Measurements from ENCODE around the gene ARID5B.

Gene ARID5B

GRCh38 chr10:61989995-61990760, 88.7 kb downstream of the ARID5B start:
- no peak for DNase-seq (ENCODE audit: low spot score)

- DNase-seq (ENCODE audit: low spot score) = no peak
These were observed 89.2 kb downstream of the ARID5B start for GRCh38 chr10:61990761-61991135.

DNA sequence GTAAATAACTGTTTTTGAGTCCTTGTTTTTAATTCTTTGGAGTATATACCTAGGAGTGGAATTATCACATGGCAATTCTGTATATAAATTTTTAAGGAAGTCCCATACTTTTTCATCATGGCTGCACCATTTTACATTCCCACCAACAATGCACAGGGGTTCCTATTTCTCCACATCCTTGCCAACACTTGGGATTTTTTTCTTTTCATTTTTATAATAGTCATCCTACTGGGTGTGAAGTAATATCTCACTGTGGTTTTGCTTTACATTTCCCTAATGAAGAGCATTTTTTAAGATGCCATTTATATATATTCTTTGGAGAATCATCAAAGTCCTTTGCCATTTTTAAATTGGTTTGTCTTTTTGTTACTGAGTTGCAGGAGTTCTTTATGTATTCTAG, 89.7 kb downstream of the ARID5B start:
- no peak for DNase-seq (ENCODE audit: low spot score)

- DNase-seq (ENCODE audit: low spot score) = no peak
These were observed 90.6 kb downstream of the ARID5B start for GRCh38 chr10:61992059-61992460.

DNA sequence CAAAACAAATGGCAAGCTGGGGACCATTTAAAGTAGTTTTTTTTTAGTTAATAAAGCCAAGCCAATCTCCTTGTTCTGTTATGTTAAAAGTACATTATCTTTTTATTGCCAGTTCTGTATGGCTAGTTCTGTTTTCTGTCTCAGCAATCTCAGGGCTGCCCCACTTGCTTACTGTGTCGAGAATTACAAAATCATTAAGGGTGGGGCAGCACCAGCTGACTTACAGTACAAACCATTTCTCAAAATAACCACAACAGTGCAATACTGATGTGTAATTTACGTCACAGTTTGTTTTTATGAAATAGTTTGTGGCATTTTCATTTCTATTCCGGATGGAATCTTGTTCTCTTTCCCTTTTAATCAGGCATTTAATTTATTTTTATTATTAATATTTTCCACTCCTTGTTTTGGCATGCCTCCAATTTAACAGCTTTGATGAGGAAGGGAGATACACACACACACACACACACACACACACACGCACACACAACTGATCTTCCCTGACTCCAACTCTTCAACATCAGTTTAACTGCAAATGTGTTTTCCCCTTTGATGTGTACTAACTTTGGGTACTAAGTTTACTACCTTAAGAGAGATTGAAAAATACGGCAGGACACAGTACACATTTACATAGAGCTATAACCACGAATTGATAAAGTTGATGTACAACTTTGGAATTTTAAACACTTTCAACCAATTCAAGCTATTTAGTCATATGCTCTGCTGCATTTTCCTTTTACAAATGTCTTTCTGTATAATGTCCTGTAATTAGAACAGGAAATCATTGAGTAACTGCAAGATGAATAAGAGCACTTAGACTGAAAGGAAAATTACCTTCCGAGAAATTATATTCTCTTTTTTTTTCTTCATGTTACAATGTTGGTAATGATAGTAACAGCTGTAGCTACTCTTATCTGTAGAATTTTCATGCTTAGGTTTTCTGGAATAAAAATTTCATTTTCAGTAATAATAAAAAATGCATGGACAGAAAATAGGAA, 91.5 kb downstream of the ARID5B start:
- DNase-seq (ENCODE audit: low spot score) = peak; percentile 66

DNA sequence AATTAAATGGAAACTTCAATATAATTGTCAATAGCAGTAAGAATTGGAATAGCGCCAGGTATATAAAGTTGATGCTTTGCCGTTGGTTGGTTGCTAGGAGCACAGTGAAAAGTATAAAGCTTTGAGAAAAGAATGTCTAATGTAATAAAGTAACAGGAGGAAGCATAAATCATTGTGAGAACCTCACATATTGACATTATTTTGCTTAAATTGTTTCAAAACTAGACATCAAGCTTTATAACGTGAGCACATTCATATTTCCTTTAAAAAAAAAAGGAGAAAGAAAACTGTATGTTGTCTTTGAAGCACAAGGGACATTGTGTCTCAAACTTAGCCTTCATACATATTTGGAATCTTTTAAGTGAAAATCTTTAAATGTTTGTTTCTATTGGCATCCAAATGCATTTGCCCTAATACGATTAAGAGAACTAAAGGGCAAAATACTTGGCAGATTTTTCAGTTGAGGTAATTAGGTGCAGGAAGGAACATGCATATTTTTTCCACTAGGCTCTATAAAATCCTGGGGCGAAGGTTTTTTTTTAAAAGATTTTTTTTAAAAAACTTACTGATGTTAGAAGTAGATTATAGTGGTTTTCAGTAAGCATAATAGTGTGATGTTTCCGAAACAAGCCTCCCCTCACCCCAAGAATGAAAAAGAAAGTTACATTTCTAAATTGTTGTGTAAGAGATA, 92.4 kb downstream of the ARID5B start:
- no peak for DNase-seq (ENCODE audit: low spot score)

- no peak for DNase-seq (ENCODE audit: low spot score)
These were observed 93.1 kb downstream of the ARID5B start for GRCh38 chr10:61994405-61995219.

DNA sequence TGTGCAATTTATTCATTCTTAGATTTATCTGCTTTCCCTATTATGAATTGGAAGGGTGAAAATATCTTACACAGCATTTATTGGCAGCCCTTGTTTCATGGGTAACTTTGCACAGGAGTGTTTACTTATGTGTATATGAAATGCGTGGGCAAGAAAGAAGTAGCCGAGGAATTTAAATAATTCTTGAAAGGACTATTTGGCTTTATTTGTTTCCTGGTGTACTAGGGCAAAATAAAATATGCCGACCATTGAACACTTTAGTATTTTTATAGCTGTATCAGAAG, 93.7 kb downstream of the ARID5B start:
- DNase-seq (ENCODE audit: low spot score) = no peak

GRCh38 chr10:61998937-61999336, 97.4 kb downstream of the ARID5B start:
- no peak for DNase-seq (ENCODE audit: low spot score)

DNA sequence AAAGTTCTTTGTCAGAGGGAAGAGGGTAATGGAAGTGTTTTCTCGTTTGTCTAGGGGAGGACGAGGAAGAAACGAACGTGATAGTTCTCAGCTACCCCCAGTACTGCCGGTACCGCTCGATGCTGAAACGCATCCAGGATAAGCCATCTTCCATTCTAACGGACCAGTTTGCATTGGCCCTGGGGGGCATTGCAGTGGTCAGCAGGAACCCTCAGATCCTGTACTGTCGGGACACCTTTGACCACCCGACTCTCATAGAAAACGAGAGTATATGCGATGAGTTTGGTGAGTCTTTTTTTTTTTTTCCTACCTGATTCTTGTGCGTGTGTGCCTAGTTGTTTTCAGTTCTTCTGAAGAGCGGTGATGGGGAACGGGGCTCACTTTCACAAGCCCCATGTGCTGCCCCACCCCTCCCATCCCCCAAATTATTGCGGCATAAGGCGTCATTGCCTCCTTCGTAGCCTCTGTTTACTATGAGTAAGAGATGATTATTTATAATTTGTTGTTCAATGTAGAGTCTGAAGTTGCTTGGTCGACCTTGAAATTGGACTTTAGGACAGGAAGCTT, 98.6 kb downstream of the ARID5B start:
- DNase-seq (ENCODE audit: low spot score) = no peak

GRCh38 chr10:62000726-62001125, 99.2 kb downstream of the ARID5B start:
- no peak for DNase-seq (ENCODE audit: low spot score)

DNA sequence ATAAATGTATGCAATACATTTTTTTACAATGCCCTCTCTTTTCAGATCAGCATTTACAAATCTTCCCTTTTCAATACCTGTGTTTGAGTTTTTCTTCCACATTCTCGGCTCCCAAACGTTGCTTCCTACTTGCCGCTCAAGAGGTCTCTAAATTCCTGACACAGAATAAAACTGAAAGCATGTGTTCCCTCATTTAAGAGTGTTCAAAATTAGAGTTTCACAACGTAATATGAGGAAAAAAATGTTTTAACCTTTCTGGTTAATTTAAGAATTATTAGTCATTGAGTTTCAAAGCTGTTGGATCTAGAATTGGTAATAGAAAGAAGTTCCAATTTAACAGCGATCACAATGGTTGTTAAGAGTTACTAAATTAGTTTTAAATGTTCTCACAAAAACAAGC, 100.4 kb downstream of the ARID5B start:
- no peak for DNase-seq (ENCODE audit: low spot score)

- no peak for DNase-seq (ENCODE audit: low spot score)
These were observed 101.3 kb downstream of the ARID5B start for GRCh38 chr10:62002753-62003152.

DNA sequence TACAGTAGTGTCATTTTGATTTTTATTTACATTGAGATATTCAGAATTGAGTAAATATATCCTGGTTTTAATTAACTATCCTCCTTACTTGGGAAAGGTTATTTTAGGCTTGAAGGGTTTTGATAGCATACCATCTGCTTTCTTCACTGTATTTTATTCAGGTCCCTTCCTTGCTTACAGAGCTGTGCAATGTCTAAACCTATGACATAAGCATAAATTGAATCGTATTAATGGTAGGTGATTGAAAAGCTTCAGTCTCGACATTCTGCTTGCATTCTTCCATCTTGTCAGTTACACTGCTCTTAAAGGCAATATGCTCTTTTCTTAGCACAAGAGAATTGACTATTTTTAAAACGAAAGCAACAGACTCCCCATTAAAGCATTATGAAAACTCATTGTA, 102.5 kb downstream of the ARID5B start:
- no peak for DNase-seq (ENCODE audit: low spot score)

GRCh38 chr10:62005281-62005680, 103.8 kb downstream of the ARID5B start:
- DNase-seq (ENCODE audit: low spot score) = no peak

DNA sequence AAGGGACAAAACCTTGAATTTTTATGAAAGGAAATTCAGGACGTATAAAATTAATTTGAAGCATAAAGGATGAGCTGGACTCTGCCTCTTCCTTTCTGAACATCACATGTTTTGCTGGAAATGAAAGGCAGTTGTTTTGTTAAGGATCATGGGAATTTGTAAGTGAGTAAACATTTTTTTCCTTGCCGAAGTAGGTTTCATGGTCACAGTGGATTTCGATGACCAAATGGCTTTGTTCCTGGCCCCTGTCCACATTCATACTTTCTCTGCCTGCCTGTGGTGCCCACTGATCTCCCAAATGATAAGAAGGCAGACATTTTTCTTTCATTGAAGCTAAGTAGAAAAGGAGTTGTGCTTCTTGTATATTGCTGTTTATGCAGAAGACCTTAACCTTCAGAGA, 104.2 kb downstream of the ARID5B start:
- no peak for DNase-seq (ENCODE audit: low spot score)

DNA sequence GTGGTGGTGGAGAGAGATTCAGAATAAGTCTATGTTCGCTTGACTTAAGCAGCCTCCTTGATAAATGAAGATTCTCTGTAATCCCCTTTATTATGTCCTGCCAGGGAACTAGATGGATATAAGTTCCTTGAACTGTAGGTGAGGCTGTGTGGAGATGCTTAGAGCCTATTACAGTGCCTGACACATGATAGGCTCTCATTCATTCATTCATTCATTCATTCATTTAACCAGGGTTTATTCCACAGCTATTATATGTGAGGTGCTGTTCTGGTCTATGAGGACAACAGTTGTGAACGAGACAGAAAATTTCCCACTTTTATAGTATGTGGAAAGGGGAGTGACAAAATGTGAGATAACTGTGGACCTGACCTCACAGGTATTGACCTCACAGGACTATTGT, 105.6 kb downstream of the ARID5B start:
- no peak for DNase-seq (ENCODE audit: low spot score)

DNA sequence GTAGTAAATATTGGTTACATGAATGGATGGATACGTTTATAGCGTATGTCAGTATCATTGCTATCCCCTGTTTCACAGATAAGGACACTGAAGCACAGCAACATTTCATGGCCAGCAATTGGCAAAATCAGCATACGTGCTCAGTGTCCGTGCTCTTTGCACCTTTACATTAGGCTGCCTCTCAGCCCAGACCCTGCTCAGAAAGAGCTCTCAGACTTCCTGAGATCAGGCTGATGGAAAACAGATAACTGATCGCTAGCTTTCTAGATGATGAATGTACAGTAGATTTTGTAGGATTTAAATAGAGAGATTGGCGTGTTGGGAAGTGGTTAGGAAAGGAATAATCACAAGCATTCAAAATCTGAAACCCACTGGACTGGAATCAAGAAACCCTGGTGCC, 106.7 kb downstream of the ARID5B start:
- DNase-seq (ENCODE audit: low spot score) = no peak

DNA sequence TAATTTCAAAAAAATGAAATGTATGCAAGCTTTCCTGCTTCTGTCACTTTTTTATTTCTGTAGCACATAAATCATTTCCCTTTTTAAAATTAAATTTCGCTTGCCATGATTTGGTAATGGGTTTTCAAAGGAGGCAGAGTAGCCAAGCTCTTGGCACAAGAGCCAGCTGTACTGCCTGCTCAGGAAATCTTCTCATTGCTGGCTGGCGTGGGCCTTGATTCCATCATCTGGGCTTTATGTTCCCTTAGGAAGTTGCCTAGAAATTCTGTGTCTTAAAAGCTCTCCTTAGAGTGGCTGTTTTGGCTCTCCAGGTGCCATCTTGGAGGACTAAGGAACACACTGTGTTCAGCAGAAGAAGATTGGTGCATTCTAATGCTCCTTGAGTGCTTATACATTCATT, 107.4 kb downstream of the ARID5B start:
- DNase-seq (ENCODE audit: low spot score) = no peak

DNA sequence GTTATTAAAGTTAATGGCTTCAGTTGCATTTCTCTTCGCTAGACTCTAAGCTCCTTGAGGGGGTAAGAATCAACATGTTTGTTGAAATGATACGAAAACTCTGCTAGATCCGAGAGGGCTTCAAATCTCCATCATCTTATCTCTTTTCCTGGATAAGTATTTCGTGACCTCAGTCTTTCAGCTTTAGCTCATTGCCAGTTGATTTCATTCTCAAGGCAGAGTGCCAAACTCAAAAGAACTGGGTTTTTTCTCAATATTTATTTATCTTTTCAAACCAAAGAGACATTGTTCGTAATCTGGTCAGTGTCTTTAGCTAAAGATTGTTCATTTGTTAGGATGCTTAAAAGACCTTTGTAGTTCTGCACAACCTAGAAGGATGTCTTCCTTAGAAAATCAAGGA, 108.9 kb downstream of the ARID5B start:
- no peak for DNase-seq (ENCODE audit: low spot score)

DNA sequence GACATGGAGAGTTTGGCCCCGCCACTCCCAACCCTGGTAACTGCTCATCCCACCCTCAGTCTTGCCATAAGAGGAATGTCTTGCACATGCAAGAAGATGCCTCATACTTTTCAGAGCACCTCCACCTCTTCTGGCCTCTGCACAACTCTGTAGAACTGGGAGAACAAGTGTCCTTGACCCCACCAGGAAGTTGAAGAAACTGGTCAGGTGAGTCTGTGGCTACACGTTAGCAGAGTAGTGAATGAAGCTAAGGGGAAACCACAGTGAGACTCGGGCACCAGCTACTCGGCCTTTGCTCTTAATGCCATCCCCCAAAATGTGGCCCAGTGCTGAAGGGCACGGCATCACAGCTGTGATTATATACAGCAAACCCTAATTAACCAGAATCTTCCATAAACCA, 110.1 kb downstream of the ARID5B start:
- no peak for DNase-seq (ENCODE audit: low spot score)

DNA sequence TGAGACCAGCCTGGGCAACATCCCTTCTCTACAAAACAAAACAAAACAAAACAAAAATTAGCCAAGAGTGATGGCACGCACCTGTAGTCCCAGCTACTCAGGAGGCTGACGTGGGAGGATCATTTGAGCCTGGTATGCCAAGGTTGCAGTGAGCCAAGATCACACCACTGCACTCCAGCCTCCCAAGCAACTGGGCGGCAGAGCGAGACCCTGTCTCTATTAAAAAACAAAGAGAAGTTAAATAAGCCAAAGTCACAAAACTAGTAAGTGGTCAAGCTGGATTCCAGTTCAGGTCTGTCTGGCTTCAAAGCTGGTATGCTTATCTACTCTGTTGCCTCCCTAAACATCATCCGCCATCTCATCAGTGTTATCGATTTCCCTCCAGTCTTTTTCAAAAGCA, 110.8 kb downstream of the ARID5B start:
- DNase-seq (ENCODE audit: low spot score) = no peak
